Uterus (tissue), 2 donors: ENCODE results near the gene CTRB2.

Experiments used
- CTCF ChIP-seq, 4 experiments: fragments of 200-600 bp in 2 of 4; fragments of 450-650 bp in 2 of 4; sonication (generic) in 2 of 4; IDR thresholded peaks; one replicate each; pipeline ENCODE4 v1.5.1; 2016 to 2019; ENCODE audit warnings: antibody characterized with exemption in 4 of 4, mild to moderate bottlenecking in 2 of 4, moderate library complexity in 1 of 4
- POLR2A ChIP-seq, 2 donors: fragments of 450-650 bp; IDR thresholded peaks; one replicate each; pipeline ENCODE4 v1.6.1; 2016; ENCODE audit warnings: antibody characterized with exemption in 2 of 2, mild to moderate bottlenecking in 1 of 2, moderate library complexity in 1 of 2

DNA sequence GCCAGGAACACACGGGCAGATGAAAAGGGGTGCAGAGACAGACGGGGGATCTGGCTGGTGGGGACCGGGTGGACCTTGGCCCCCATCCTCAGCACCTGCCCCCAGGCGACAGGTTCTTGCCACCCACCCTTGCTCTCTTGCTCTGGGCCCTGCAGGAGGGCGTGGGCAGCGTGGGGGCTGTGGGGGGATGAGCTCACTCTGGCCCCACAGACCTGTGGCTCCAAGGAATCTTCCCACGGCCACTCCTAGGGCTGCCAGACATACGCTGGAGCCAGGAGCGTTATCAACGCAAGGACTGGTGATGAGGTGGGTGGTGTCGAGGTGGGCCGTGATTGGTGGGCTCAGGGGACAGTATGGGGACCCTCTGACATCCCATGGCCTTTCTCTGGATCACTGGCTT is 18.1 kb upstream of the CTRB2 start:
- TF ChIP-seq CTCF (IDR thresholded peaks at IDR 0.05) (no peak), POLR2A (IDR thresholded peaks at IDR 0.05) (no peak)
